Calu3 (cell line): ENCODE results near the gene DHRS12. TPM values are rescaled to one million over a fixed set of nuclear protein-coding genes. Genes with fewer than 3 reads are reported as not detected.

Experiments used
- BruUV-seq: library from RNA; stranded (reverse); fragments of 400-500 nt; replicated peaks from 2 replicates; lab custom pipeline; 2021; lab: Mats Ljungman, UMichigan
- CTCF ChIA-PET: fragments of 300-600 bp; sonication (Branson Sonifier 250); formaldehyde crosslinking; loops from one replicate; lab custom pipeline; 2022; ENCODE audit warnings: antibody characterized with exemption; lab: Charles Lee
- DNase-seq: peaks from one replicate; pipeline ENCODE4 v3.0.0; 2022
- H3K27ac Mint-ChIP-seq: one replicate; pipeline ENCODE4 v1.8.0; 2022; ENCODE audit warnings: mixed read lengths; ENCODE audit not compliant: unreplicated experiment
- H3K27me3 Mint-ChIP-seq: one replicate; pipeline ENCODE4 v1.8.0; 2022; ENCODE audit warnings: mixed read lengths; ENCODE audit not compliant: unreplicated experiment
- H3K36me3 Mint-ChIP-seq: one replicate; pipeline ENCODE4 v1.8.0; 2022; ENCODE audit warnings: mild to moderate bottlenecking, moderate library complexity, mixed read lengths; ENCODE audit not compliant: insufficient read depth, unreplicated experiment
- H3K4me1 Mint-ChIP-seq: one replicate; pipeline ENCODE4 v1.8.0; 2022; ENCODE audit warnings: mild to moderate bottlenecking, low read depth, mixed read lengths; ENCODE audit not compliant: unreplicated experiment
- H3K4me3 Mint-ChIP-seq: one replicate; pipeline ENCODE4 v1.8.0; 2022; ENCODE audit warnings: mild to moderate bottlenecking, low read depth, moderate library complexity, mixed read lengths; ENCODE audit not compliant: unreplicated experiment
- H3K9me3 Mint-ChIP-seq: one replicate; pipeline ENCODE4 v1.8.0; 2022; ENCODE audit warnings: low read depth, mixed read lengths; ENCODE audit not compliant: unreplicated experiment
- CTCF ChIP-seq: fragments of 200-600 bp; IDR thresholded peaks from one replicate; pipeline ENCODE4 v1.8.0; 2022; ENCODE audit warnings: antibody characterized with exemption; ENCODE audit not compliant: unreplicated experiment
- intact Hi-C: fragments of 100-400 bp; cut with micrococcal nuclease; formaldehyde crosslinking; loops from one replicate; pipeline ENCODE4 v1.10.0; 2022; ENCODE audit not compliant: unreplicated experiment
- total RNA-seq: library from RNA; stranded (reverse); gene quantifications from 2 replicates; pipeline ENCODE4 v1.2.3, GENCODE V29; 2022

DHRS12 gene
- total RNA-seq, 1 experiment from 2014 or later = 8.1 TPM

GRCh38 chr13:51806566-51806965 lies 2.6 kb upstream of the DHRS12 start:
- Mint-ChIP-seq H3K4me1 (peaks cover 9% of the 10 kb centered on the region), H3K9me3 (no peaks in the 10 kb centered on the region), H3K27ac (no peak overlapping the region), H3K27me3 (no peaks in the 10 kb centered on the region), H3K36me3 (peaks cover 24% of the 10 kb centered on the region), H3K4me3 (no peak overlapping the region)
- no peak for DNase-seq
- intact Hi-C loops = no loop called here
- BruUV-seq = no TSS peak
- CTCF ChIA-PET = no interaction called here
- no peak for TF ChIP-seq CTCF

- BruUV-seq = no TSS peak
- peaks cover 29% of the 10 kb centered on the region for H3K36me3 Mint-ChIP-seq
- intact Hi-C loops = no loop called here
- no peaks in the 10 kb centered on the region for H3K27me3 Mint-ChIP-seq
- H3K9me3 Mint-ChIP-seq = no peaks in the 10 kb centered on the region
- H3K27ac Mint-ChIP-seq = no peak overlapping the region
- no peak overlapping the region for H3K4me3 Mint-ChIP-seq
- DNase-seq = no peak
- CTCF ChIA-PET = no interaction called here
- H3K4me1 Mint-ChIP-seq = peaks cover 10% of the 10 kb centered on the region
- TF ChIP-seq CTCF = no peak
These were observed 2.0 kb upstream of the DHRS12 start for GRCh38 chr13:51805925-51806324.

GRCh38 chr13:51805313-51805712 lies 1.4 kb upstream of the DHRS12 start:
- CTCF ChIA-PET = no interaction called here
- Mint-ChIP-seq H3K27me3 (no peaks in the 10 kb centered on the region), H3K4me1 (peaks cover 10% of the 10 kb centered on the region), H3K27ac (no peak overlapping the region), H3K36me3 (peaks cover 29% of the 10 kb centered on the region), H3K9me3 (no peaks in the 10 kb centered on the region), H3K4me3 (no peak overlapping the region)
- intact Hi-C loops = no loop called here
- TF ChIP-seq CTCF = no peak
- BruUV-seq = no TSS peak
- no peak for DNase-seq

- no peaks in the 10 kb centered on the region for H3K9me3 Mint-ChIP-seq
- H3K27me3 Mint-ChIP-seq = no peaks in the 10 kb centered on the region
- no peak for TF ChIP-seq CTCF
- DNase-seq = no peak
- peaks cover 29% of the 10 kb centered on the region for H3K36me3 Mint-ChIP-seq
- intact Hi-C loops = loop anchor here (5.0 kb wide), 2 partner anchors 72 to 352 kb away; partner anchors contain the start of gene INTS6
- H3K27ac Mint-ChIP-seq = peak overlapping the region; percentile 58
- peak overlapping the region; percentile 68 for H3K4me3 Mint-ChIP-seq
- TSS peak; percentile 78 for BruUV-seq
- peaks cover 10% of the 10 kb centered on the region for H3K4me1 Mint-ChIP-seq
- CTCF ChIA-PET = no interaction called here
These were observed 571 bp upstream of the DHRS12 start for GRCh38 chr13:51804295-51805172.
